H9 (cell line): Measurements from ENCODE around the gene MTCL1. TPM values are rescaled to one million over a fixed set of nuclear protein-coding genes. Genes with fewer than 3 reads are reported as not detected.

Experiments used
- DNase-seq: peaks from one replicate; pipeline ENCODE4 v3.0.0-alpha.2; 2017
- H2AFZ ChIP-seq: one replicate; pipeline ENCODE4 v1.6.1; 2013; ENCODE audit warnings: mild to moderate bottlenecking, low read length, control low read depth, moderate library complexity
- H2AK5ac ChIP-seq: 2 replicates; pipeline ENCODE4 v1.6.1; 2013; ENCODE audit warnings: low read length, control low read depth, mixed read lengths; ENCODE audit not compliant: insufficient read length
- H2BK120ac ChIP-seq: one replicate; pipeline ENCODE4 v1.6.1; 2013; ENCODE audit warnings: low read depth, mild to moderate bottlenecking, low read length, control low read depth, inconsistent platforms; ENCODE audit not compliant: poor library complexity, severe bottlenecking
- H2BK12ac ChIP-seq: 2 replicates; pipeline ENCODE4 v1.6.1; 2013; ENCODE audit warnings: low read length, control low read depth, mixed read lengths, low read depth; ENCODE audit not compliant: insufficient read length
- H2BK15ac ChIP-seq: 2 replicates; pipeline ENCODE4 v1.6.1; 2013; ENCODE audit warnings: low read depth, low read length, control low read depth
- H2BK20ac ChIP-seq: one replicate; pipeline ENCODE4 v1.6.1; 2013; ENCODE audit warnings: low read depth, mild to moderate bottlenecking, low read length, control low read depth, inconsistent platforms; ENCODE audit not compliant: poor library complexity, severe bottlenecking
- H2BK5ac ChIP-seq: 2 replicates; pipeline ENCODE4 v1.6.1; 2013; ENCODE audit warnings: low read length, control low read depth, mixed read lengths; ENCODE audit not compliant: insufficient read length
- H3K14ac ChIP-seq: 2 replicates; pipeline ENCODE4 v1.6.1; 2013; ENCODE audit warnings: low read length, control low read depth; ENCODE audit not compliant: insufficient read depth
- H3K18ac ChIP-seq: 2 replicates; pipeline ENCODE4 v1.6.1; 2013; ENCODE audit warnings: low read depth, mild to moderate bottlenecking, mixed read lengths, low read length, control low read depth; ENCODE audit not compliant: insufficient read length
- H3K23ac ChIP-seq: 2 replicates; pipeline ENCODE4 v1.6.1; 2013; ENCODE audit warnings: low read length, control low read depth, mixed read lengths, low read depth; ENCODE audit not compliant: insufficient read length
- H3K23me2 ChIP-seq: 2 replicates; pipeline ENCODE4 v1.6.1; 2013; ENCODE audit warnings: low read depth, mild to moderate bottlenecking, mixed read lengths, low read length, control low read depth; ENCODE audit not compliant: insufficient read length, poor library complexity, severe bottlenecking
- H3K27ac ChIP-seq: 2 replicates; pipeline ENCODE4 v1.5.1; 2013; ENCODE audit warnings: low read length, control low read depth, mixed read lengths, low read depth; ENCODE audit not compliant: insufficient read length
- H3K27me3 ChIP-seq: 2 replicates; pipeline ENCODE4 v1.6.1; 2013; ENCODE audit warnings: low read length, control low read depth, inconsistent platforms; ENCODE audit not compliant: insufficient read depth
- H3K4ac ChIP-seq: 2 replicates; pipeline ENCODE4 v1.6.1; 2013; ENCODE audit warnings: low read depth, mild to moderate bottlenecking, control low read depth, inconsistent platforms, low read length, moderate library complexity
- H3K4me1 ChIP-seq: 2 replicates; pipeline ENCODE4 v1.6.1; 2013; ENCODE audit warnings: low read length, control low read depth, inconsistent platforms; ENCODE audit not compliant: insufficient read depth
- H3K4me2 ChIP-seq: 2 replicates; pipeline ENCODE4 v1.6.1; 2013; ENCODE audit warnings: low read length, control low read depth, mixed read lengths; ENCODE audit not compliant: insufficient read length, insufficient read depth
- H3K56ac ChIP-seq: 2 replicates; pipeline ENCODE4 v1.6.1; 2013; ENCODE audit warnings: low read depth, mild to moderate bottlenecking, mixed read lengths, low read length, control low read depth; ENCODE audit not compliant: insufficient read length
- H3K79me1 ChIP-seq: 2 replicates; pipeline ENCODE4 v1.6.1; 2013; ENCODE audit warnings: low read depth, mild to moderate bottlenecking, moderate library complexity, low read length, control low read depth, inconsistent platforms; ENCODE audit not compliant: insufficient read depth, poor library complexity, severe bottlenecking
- H3K79me2 ChIP-seq: 2 replicates; pipeline ENCODE4 v1.6.1; 2013; ENCODE audit warnings: low read length, control low read depth, inconsistent platforms; ENCODE audit not compliant: insufficient read depth
- H3K9ac ChIP-seq: 2 replicates; pipeline ENCODE4 v1.6.1; 2013; ENCODE audit warnings: low read length, control low read depth, mixed read lengths; ENCODE audit not compliant: insufficient read length; ENCODE audit errors: extremely low read depth
- H3K9me3 ChIP-seq: one replicate; pipeline ENCODE4 v1.6.1; 2013; ENCODE audit warnings: low read depth, low read length, inconsistent platforms; ENCODE audit not compliant: control insufficient read depth
- H3T11ph ChIP-seq: one replicate; pipeline ENCODE4 v1.6.1; 2013; ENCODE audit warnings: mild to moderate bottlenecking, low read length, control low read depth, inconsistent platforms
- H4K20me1 ChIP-seq: one replicate; pipeline ENCODE4 v1.6.1; 2013; ENCODE audit not compliant: control insufficient read depth, insufficient read length, insufficient read depth
- H4K5ac ChIP-seq: 2 replicates; pipeline ENCODE4 v1.6.1; 2013; ENCODE audit warnings: low read depth, mild to moderate bottlenecking, mixed read lengths, low read length, control low read depth; ENCODE audit not compliant: insufficient read length
- H4K8ac ChIP-seq: replicated peaks from 2 replicates; pipeline ENCODE4 v1.6.1; 2013; ENCODE audit warnings: low read length, control low read depth, mixed read lengths, low read depth; ENCODE audit not compliant: insufficient read length
- H4K91ac ChIP-seq: 2 replicates; pipeline ENCODE4 v1.6.1; 2013; ENCODE audit warnings: low read depth, mild to moderate bottlenecking, moderate library complexity, mixed read lengths, low read length, control low read depth; ENCODE audit not compliant: insufficient read length
- H3K27ac Mint-ChIP-seq, 3 experiments: 2 replicates in 2 of 3; 3 replicates in 1 of 3; pipeline ENCODE4 v1.8.0; 2020 to 2021; ENCODE audit warnings: mixed read lengths in 3 of 3, mild to moderate bottlenecking in 1 of 3, moderate library complexity in 1 of 3
- H3K27me3 Mint-ChIP-seq: 2 replicates; pipeline ENCODE4 v1.8.0; 2021; ENCODE audit warnings: low read depth, mild to moderate bottlenecking, moderate library complexity, mixed read lengths
- H3K36me3 Mint-ChIP-seq, 3 experiments: 2 replicates in 2 of 3; 3 replicates in 1 of 3; pipeline ENCODE4 v1.8.0; 2020 to 2021; ENCODE audit warnings: low read depth in 3 of 3, mixed read lengths in 3 of 3; ENCODE audit not compliant: insufficient read depth in 1 of 3
- H3K4me1 Mint-ChIP-seq, 2 experiments: 2 replicates each; pipeline ENCODE4 v1.8.0; 2020; ENCODE audit warnings: mixed read lengths in 2 of 2
- H3K4me3 Mint-ChIP-seq, 2 experiments: 2 replicates in 1 of 2; 3 replicates in 1 of 2; pipeline ENCODE4 v1.8.0; 2020 to 2021; ENCODE audit warnings: mild to moderate bottlenecking in 2 of 2, mixed read lengths in 2 of 2, moderate library complexity in 1 of 2
- H3K9me3 Mint-ChIP-seq, 2 experiments: 2 replicates in 1 of 2; 3 replicates in 1 of 2; pipeline ENCODE4 v1.8.0; 2020; ENCODE audit warnings: mild to moderate bottlenecking in 2 of 2, mixed read lengths in 2 of 2, moderate library complexity in 1 of 2
- CTCF ChIP-seq: fragments of 200-600 bp; sonication (generic); conservative IDR thresholded peaks from 3 replicates; pipeline ENCODE4 v1.8.0; 2021; ENCODE audit warnings: antibody characterized with exemption, mild to moderate bottlenecking
- whole genome bisulfite sequencing: extraction: QIAGEN DNeasy Blood & Tissue Kit; methylation state at CpG from one replicate; pipeline ENCODE4 v1.1.7; 2013; ENCODE audit warnings: missing lambda C conversion rate, low lambda C conversion rate, mixed read lengths; ENCODE audit not compliant: insufficient read length; ENCODE audit errors: extremely low coverage; 5-methylcytosine and 5-hydroxymethylcytosine counted together
- total RNA-seq: library from RNA; stranded (reverse); gene quantifications from 2 replicates; pipeline ENCODE4 v1.2.1, GENCODE V29; 2021

Gene MTCL1
- total RNA-seq, 1 experiment from 2014 or later = 50.7 TPM

GRCh38 chr18:8745355-8746014 is 40.1 kb downstream of the MTCL1 start:
- H3K4me1 ChIP-seq = no peaks in the 10 kb centered on the region
- no peak overlapping the region for H4K8ac ChIP-seq
- H2BK120ac ChIP-seq = no peak overlapping the region
- H3K4ac ChIP-seq = no peak overlapping the region
- H4K5ac ChIP-seq = no peak overlapping the region
- H3K79me1 ChIP-seq = peaks cover 4% of the 10 kb centered on the region
- H2BK20ac ChIP-seq = no peak overlapping the region
- H3K14ac ChIP-seq = no peak overlapping the region
- no peaks in the 10 kb centered on the region for H3K9me3 ChIP-seq
- no peaks in the 10 kb centered on the region for H3K9me3 Mint-ChIP-seq
- no peaks in the 10 kb centered on the region for H3K27me3 ChIP-seq
- H3K4me3 Mint-ChIP-seq = no peak overlapping the region
- no peak overlapping the region for H2AFZ ChIP-seq
- H3K36me3 Mint-ChIP-seq = peaks cover 14 to 45% (median 26%) of the 10 kb centered on the region in 3 experiments
- H3K27ac ChIP-seq = no peak overlapping the region
- no peak overlapping the region for H3T11ph ChIP-seq
- peaks cover 0 to 5% of the 10 kb centered on the region in 2 experiments; a peak in 3 of 4 replicates for H3K4me1 Mint-ChIP-seq
- no CpG with 5 or more reads among the region's 15 CpGs for WGBS
- no peak overlapping the region for H4K91ac ChIP-seq
- H4K20me1 ChIP-seq = no peaks in the 10 kb centered on the region
- no peak overlapping the region for H2BK15ac ChIP-seq
- H3K27me3 Mint-ChIP-seq = no peaks in the 10 kb centered on the region
- no peak overlapping the region for H2AK5ac ChIP-seq
- H3K4me2 ChIP-seq = no peak overlapping the region
- H3K9ac ChIP-seq = no peak overlapping the region
- no peak overlapping the region for H3K27ac Mint-ChIP-seq
- H3K23me2 ChIP-seq = no peaks in the 10 kb centered on the region
- H3K79me2 ChIP-seq = no peaks in the 10 kb centered on the region
- no peak for TF ChIP-seq CTCF
- DNase-seq = no peak
- H3K56ac ChIP-seq = no peak overlapping the region
- no peak overlapping the region for H2BK12ac ChIP-seq
- no peak overlapping the region for H2BK5ac ChIP-seq
- no peak overlapping the region for H3K18ac ChIP-seq
- H3K23ac ChIP-seq = no peak overlapping the region
